Prostate gland (tissue), 2 donors: ENCODE data around the gene CEP72. TPM values are rescaled to one million over a fixed set of nuclear protein-coding genes. Genes with fewer than 3 reads are reported as not detected.

Experiments used
- DNase-seq: peaks from one replicate; pipeline ENCODE4 v3.0.0-alpha.2; 2019; ENCODE audit warnings: low spot score
- H3K27ac ChIP-seq, 2 donors: fragments of 200-600 bp; sonication (generic); 2 replicates each; pipeline ENCODE4 v1.5.1; 2017 to 2019
- H3K27me3 ChIP-seq: fragments of 200-600 bp; sonication (generic); replicated peaks from 2 replicates; pipeline ENCODE4 v1.5.1; 2019; ENCODE audit not compliant: insufficient read depth
- H3K36me3 ChIP-seq, 2 donors: fragments of 200-600 bp; sonication (generic); 1 replicate in 1 of 2; 2 replicates in 1 of 2; pipeline versions ENCODE4 v1.5.1 to v1.8.1; 2017 to 2019
- H3K4me1 ChIP-seq: fragments of 200-600 bp; sonication (generic); replicated peaks from 2 replicates; pipeline ENCODE4 v1.5.1; 2019
- H3K4me3 ChIP-seq, 2 donors: fragments of 200-600 bp; sonication (generic); 2 replicates each; pipeline ENCODE4 v1.5.1; 2017 to 2019
- H3K9me3 ChIP-seq: fragments of 200-600 bp; sonication (generic); 2 replicates; pipeline ENCODE4 v1.5.1; 2017
- CTCF ChIP-seq, 4 experiments: fragments of 200-600 bp in 2 of 4; fragments of 450-650 bp in 2 of 4; sonication (generic) in 2 of 4; IDR thresholded peaks; 1 replicate in 3 of 4; 2 replicates in 1 of 4; pipeline ENCODE4 v1.5.1; 2016 to 2019; ENCODE audit warnings: antibody characterized with exemption in 4 of 4, mild to moderate bottlenecking in 2 of 4, moderate library complexity in 2 of 4
- POLR2A ChIP-seq: fragments of 450-650 bp; IDR thresholded peaks from one replicate; pipeline ENCODE4 v1.6.1; 2016; ENCODE audit warnings: antibody characterized with exemption, mild to moderate bottlenecking
- POLR2AphosphoS5 ChIP-seq: sonication (generic); formaldehyde crosslinking; IDR thresholded peaks from one replicate; pipeline ENCODE4 v1.6.1; 2017; ENCODE audit warnings: antibody characterized with exemption
- WGBS: methylation state at CpG from one replicate; pipeline ENCODE4 v1.1.5; 2018; 5-methylcytosine and 5-hydroxymethylcytosine counted together
- intact Hi-C: fragments of 100-400 bp; cut with DNase I; formaldehyde crosslinking; loops from one replicate; pipeline ENCODE4 v1.14.2; 2022
- total RNA-seq, 2 donors: library from RNA; depleted of rRNA; stranded (reverse); fragments of >200 nt; gene quantifications; one replicate each; pipeline ENCODE4 v1.1.0, GENCODE V29; 2016

CEP72 gene
- total RNA-seq, 2 donors from 2014 or later = 6.4 to 12.8 TPM

GRCh38 chr5:659496-660263 lies 47.5 kb downstream of the CEP72 start:
- intact Hi-C loops = no loop called here
- DNase-seq = no peak
- no peak overlapping the region for H3K27ac ChIP-seq
- no peak overlapping the region for H3K4me3 ChIP-seq
- H3K27me3 ChIP-seq = no peaks in the 10 kb centered on the region
- TF ChIP-seq CTCF (IDR thresholded peaks at IDR 0.05) (no peak), POLR2AphosphoS5 (no peak), POLR2A (no peak)
- H3K4me1 ChIP-seq = no peaks in the 10 kb centered on the region
- H3K36me3 ChIP-seq = no peaks in the 10 kb centered on the region
- H3K9me3 ChIP-seq = no peaks in the 10 kb centered on the region
- WGBS = 95% methylated on average over 16 of the region's 16 CpGs

- H3K36me3 ChIP-seq = no peaks in the 10 kb centered on the region
- 95% methylated on average over 11 of the region's 11 CpGs for WGBS
- intact Hi-C loops = no loop called here
- TF ChIP-seq CTCF (IDR thresholded peaks at IDR 0.05) = no peak
- no peak for TF ChIP-seq POLR2AphosphoS5
- no peak for TF ChIP-seq POLR2A
- no peaks in the 10 kb centered on the region for H3K4me1 ChIP-seq
- H3K27me3 ChIP-seq = no peaks in the 10 kb centered on the region
- no peak overlapping the region for H3K27ac ChIP-seq
- H3K4me3 ChIP-seq = no peak overlapping the region
- no peak for DNase-seq
- no peaks in the 10 kb centered on the region for H3K9me3 ChIP-seq
These were observed 48.4 kb downstream of the CEP72 start for GRCh38 chr5:660491-661030.

GRCh38 chr5:661891-662750 lies 50.0 kb downstream of the CEP72 start:
- H3K27me3 ChIP-seq = no peaks in the 10 kb centered on the region
- no peaks in the 10 kb centered on the region for H3K36me3 ChIP-seq
- no peaks in the 10 kb centered on the region for H3K4me1 ChIP-seq
- H3K27ac ChIP-seq = no peak overlapping the region
- no peak overlapping the region for H3K4me3 ChIP-seq
- TF ChIP-seq POLR2A (no peak), POLR2AphosphoS5 (no peak), CTCF (IDR thresholded peaks at IDR 0.05) (no peak)
- no peaks in the 10 kb centered on the region for H3K9me3 ChIP-seq
- WGBS = 98% methylated on average over 53 of the region's 53 CpGs
- no peak for DNase-seq
- intact Hi-C loops = no loop called here

- Histone ChIP-seq H3K9me3 (no peaks in the 10 kb centered on the region), H3K36me3 (no peaks in the 10 kb centered on the region), H3K27ac (no peak overlapping the region), H3K4me3 (no peak overlapping the region), H3K4me1 (no peaks in the 10 kb centered on the region), H3K27me3 (no peaks in the 10 kb centered on the region)
- TF ChIP-seq POLR2A (no peak), POLR2AphosphoS5 (no peak)
- intact Hi-C loops = no loop called here
- 95% methylated on average over 56 of the region's 56 CpGs for WGBS
- DNase-seq = no peak
These were observed 50.8 kb downstream of the CEP72 start for GRCh38 chr5:662751-663435.
